SK-N-SH treated with all-trans-retinoic acid at 6 μM for 48 hours (cell line): Measurements from ENCODE around the gene SIGLEC9.

Experiments used
- ARNTL ChIP-seq: fragments of 450-650 bp; formaldehyde crosslinking; IDR thresholded peaks from 2 replicates; pipeline ENCODE4 v1.5.0; 2020; ENCODE audit warnings: low read depth, mild to moderate bottlenecking, moderate library complexity, borderline replicate concordance
- PATZ1 ChIP-seq: fragments of 250-450 bp; sonication (Bioruptor Pico); IDR thresholded peaks from 2 replicates; pipeline ENCODE4 v1.8.0; 2020; ENCODE audit warnings: mild to moderate bottlenecking, moderate library complexity, borderline replicate concordance
- SNAI2 ChIP-seq: fragments of 250-450 bp; sonication (Bioruptor Pico); IDR thresholded peaks from 2 replicates; pipeline ENCODE4 v1.5.0; 2020; ENCODE audit warnings: mild to moderate bottlenecking, moderate library complexity
- ZNF565 ChIP-seq: fragments of 450-650 bp; formaldehyde crosslinking; conservative IDR thresholded peaks from 2 replicates; pipeline ENCODE4 v1.5.0; 2020; ENCODE audit warnings: low read depth, mild to moderate bottlenecking, moderate library complexity
- TF ChIP-seq, protein P1 (sequence below): fragments of 250-450 bp; sonication (Bioruptor Pico); IDR thresholded peaks from 2 replicates; pipeline ENCODE4 v1.8.0; 2021; ENCODE audit warnings: low read depth, mild to moderate bottlenecking, moderate library complexity, borderline replicate concordance

DNA sequence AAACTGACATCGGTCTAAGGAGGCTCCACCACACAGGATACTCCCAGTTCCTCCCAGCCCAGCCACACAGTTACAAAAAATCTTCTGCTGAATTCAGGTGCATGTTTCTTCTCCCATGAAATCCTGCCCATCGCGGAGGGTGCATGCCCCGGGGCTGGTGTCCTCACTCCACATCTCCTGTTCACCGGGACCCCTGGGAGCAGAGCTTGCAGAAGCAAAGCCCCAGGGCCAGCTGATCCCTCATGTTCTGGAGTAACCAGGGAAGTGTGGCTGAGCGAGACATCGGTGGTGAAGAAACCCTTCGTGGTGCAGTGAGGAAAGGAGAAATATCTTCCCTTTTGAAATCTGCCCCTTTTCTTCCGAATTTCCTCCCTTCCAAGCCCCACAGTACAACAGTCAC is 904 bp upstream of the SIGLEC9 start:
- TF ChIP-seq PATZ1 (CRISPR knock-in tag) (no peak), ARNTL (CRISPR knock-in tag) (no peak), ZNF565 (CRISPR knock-in tag) (no peak), SNAI2 (CRISPR knock-in tag) (no peak)
- TF ChIP-seq, protein P1, sequence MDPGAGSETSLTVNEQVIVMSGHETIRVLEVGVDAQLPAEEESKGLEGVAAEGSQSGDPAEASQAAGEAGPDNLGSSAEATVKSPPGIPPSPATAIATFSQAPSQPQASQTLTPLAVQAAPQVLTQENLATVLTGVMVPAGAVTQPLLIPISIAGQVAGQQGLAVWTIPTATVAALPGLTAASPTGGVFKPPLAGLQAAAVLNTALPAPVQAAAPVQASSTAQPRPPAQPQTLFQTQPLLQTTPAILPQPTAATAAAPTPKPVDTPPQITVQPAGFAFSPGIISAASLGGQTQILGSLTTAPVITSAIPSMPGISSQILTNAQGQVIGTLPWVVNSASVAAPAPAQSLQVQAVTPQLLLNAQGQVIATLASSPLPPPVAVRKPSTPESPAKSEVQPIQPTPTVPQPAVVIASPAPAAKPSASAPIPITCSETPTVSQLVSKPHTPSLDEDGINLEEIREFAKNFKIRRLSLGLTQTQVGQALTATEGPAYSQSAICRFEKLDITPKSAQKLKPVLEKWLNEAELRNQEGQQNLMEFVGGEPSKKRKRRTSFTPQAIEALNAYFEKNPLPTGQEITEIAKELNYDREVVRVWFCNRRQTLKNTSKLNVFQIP (CRISPR knock-in tag), result no peak
